ENCODE data around the gene SSC5D. TPM values are rescaled to one million over a fixed set of nuclear protein-coding genes. Genes with fewer than 3 reads are reported as not detected.

SSC5D gene
- total RNA-seq, 2 experiments from 2014 or later: 0.33 TPM; not detected in 1

GRCh38 chr19:55485439-55486011 lies 2.7 kb upstream of the SSC5D start:
- H3K9me3 Mint-ChIP-seq: no peaks in the 10 kb centered on the region
- no peaks in the 10 kb centered on the region for H3K27me3 Mint-ChIP-seq
- intact Hi-C loops (cut with micrococcal nuclease): no loop called here
- H3K4me1 Mint-ChIP-seq (ENCODE audit: low read depth): peaks cover 15% of the 10 kb centered on the region
- ChIA-PET CTCF (interaction anchor here (0.6 to 3.3 kb wide), 3 partner anchors 18 to 345 kb away, joined by 3 to 26 read pairs (median 9); no protein-coding TSS in a partner anchor), POLR2A (interaction anchor here (0.9 to 3.4 kb wide), 2 partner anchors 9 to 151 kb away, joined by 3 to 23 read pairs; partner anchors contain the start of gene ZNF628)
- no peak overlapping the region for H3K27ac Mint-ChIP-seq
- DNase-seq: no peak
- peak overlapping the region; percentile 71 for H3K4me3 Mint-ChIP-seq
- no peaks in the 10 kb centered on the region for H3K36me3 Mint-ChIP-seq

DNA sequence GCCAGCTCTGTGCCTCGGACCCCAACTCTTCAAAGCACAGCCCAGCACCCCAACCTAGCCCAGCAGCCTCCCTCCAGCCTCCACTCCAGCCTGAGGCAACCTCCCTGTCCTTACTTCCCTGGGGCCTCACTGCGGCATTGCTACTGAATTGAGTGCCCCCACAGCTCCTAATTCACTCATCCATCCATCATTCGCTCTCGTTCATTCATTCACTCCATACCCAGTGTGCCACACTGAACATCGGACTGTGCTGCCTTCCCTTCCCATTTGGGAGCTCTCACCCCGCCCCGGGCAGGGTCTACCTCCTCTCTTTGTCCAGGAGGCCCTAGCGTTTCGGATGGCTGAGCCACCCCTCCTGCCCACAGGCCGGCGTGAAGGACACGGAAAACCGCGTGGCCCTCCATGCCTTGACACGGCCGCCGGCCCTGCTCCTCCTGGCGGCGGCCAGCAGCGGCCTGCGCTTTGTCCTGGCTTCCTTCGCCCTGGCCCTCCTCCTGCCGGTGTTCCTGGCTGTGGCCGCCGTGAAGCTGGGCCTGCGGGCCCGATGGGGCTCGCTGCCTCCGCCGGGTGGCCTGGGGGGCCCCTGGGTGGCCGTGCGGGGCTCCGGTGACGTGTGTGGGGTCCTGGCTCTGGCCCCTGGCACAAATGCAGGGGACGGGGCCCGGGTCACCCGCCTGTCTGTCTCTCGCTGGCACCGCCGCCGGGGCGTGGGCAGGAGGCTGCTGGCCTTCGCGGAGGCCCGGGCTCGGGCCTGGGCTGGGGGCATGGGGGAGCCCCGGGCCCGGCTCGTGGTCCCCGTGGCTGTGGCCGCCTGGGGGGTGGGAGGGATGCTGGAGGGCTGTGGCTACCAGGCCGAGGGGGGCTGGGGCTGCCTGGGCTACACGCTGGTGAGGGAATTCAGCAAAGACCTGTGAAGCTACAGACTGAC lies 1.9 kb upstream of the SSC5D start:
- no peak overlapping the region for H3K27ac Mint-ChIP-seq
- CTCF ChIA-PET: interaction anchor here (1.1 to 3.5 kb wide), 4 partner anchors 9 to 19 kb away, joined by 4 to 26 read pairs (median 12); partner anchors contain the start of gene ZNF628
- no peak for DNase-seq
- H3K27me3 Mint-ChIP-seq: peaks cover 3% of the 10 kb centered on the region
- no peaks in the 10 kb centered on the region for H3K9me3 Mint-ChIP-seq
- H3K4me1 Mint-ChIP-seq (ENCODE audit: low read depth): peaks cover 15% of the 10 kb centered on the region
- peak overlapping the region; percentile 71 for H3K4me3 Mint-ChIP-seq
- intact Hi-C loops (cut with micrococcal nuclease): no loop called here
- POLR2A ChIA-PET: interaction anchor here (1.9 to 3.4 kb wide), 2 partner anchors 10 to 79 kb away, joined by 5 to 23 read pairs; partner anchors contain the start of genes UBE2S and ZNF628
- no peaks in the 10 kb centered on the region for H3K36me3 Mint-ChIP-seq

DNA sequence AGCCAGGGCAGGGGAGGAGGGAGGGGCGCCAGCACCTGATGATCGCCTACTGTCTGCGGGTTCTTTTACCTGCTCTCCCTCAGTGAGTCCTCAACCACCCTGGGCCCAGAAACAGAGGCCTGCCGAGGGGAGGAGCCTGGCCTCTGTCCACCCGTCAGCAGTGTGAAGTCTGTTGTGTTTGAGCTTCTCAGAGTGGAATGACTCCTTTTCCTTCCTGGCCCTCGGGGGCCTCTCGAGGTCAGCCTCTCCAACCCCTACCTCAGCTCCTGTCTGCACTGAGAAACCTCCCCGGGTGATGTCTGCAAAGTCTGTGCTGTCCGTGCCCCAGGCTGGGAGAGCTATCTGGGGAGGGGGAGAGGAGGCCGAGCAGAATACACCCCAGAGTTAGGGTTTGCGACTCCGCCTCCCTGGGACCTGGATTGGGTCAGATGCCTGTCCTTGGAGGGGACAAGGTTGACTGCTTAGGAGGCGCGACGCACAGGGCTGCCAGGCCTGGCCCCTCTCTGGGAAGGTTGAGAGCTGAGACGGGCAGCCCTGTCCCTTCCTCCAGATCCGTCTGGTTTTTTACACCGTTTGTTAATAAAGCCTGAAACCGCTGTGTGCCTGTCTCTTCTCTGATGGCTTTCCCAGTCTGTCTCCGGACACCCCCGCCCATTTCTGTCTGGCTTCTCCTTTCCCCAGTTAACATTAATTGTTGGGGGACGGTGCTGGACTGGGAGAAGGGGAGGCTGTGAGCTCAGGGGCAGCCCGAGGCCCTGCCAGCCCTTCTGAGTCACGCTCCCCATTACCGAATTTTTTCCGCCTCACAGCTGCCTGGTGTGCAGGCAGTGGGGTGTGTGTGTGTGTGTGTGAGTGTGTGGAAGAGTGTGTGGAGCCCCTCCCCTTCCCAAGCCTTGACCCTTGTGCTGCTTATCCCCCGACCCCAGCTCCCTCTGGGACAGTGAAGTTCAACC lies 989 bp upstream of the SSC5D start:
- Mint-ChIP-seq H3K36me3 (no peaks in the 10 kb centered on the region), H3K4me3 (no peak overlapping the region), H3K4me1 (ENCODE audit: low read depth) (peaks cover 15% of the 10 kb centered on the region), H3K27ac (peak overlapping the region; percentile 77), H3K27me3 (peaks cover 8% of the 10 kb centered on the region), H3K9me3 (no peaks in the 10 kb centered on the region)
- CTCF ChIA-PET: interaction anchor here (1.1 to 3.5 kb wide), 3 partner anchors 10 to 20 kb away, joined by 4 to 25 read pairs (median 12); partner anchors contain the start of gene ZNF628
- peak; percentile 77 for DNase-seq
- POLR2A ChIA-PET: interaction anchor here (0.8 to 3.4 kb wide), 5 partner anchors 11 to 228 kb away, joined by 3 to 23 read pairs (median 5); partner anchors contain the start of genes FIZ1, PPP6R1, UBE2S and ZNF628
- intact Hi-C loops (cut with micrococcal nuclease): no loop called here

- no peak for DNase-seq
- intact Hi-C loops (cut with micrococcal nuclease): no loop called here
- CTCF ChIA-PET: interaction anchor here (3.5 kb wide), 1 partner anchor 22 kb away, joined by 12 read pairs; no protein-coding TSS in a partner anchor
- no peak overlapping the region for H3K4me3 Mint-ChIP-seq
- no peaks in the 10 kb centered on the region for H3K36me3 Mint-ChIP-seq
- H3K4me1 Mint-ChIP-seq (ENCODE audit: low read depth): peaks cover 15% of the 10 kb centered on the region
- peaks cover 12% of the 10 kb centered on the region for H3K27me3 Mint-ChIP-seq
- POLR2A ChIA-PET: no interaction called here
- no peak overlapping the region for H3K27ac Mint-ChIP-seq
- H3K9me3 Mint-ChIP-seq: no peaks in the 10 kb centered on the region
These were observed 912 bp downstream of the SSC5D start for GRCh38 chr19:55488986-55489710.

- H3K27me3 Mint-ChIP-seq: peaks cover 12% of the 10 kb centered on the region
- H3K9me3 Mint-ChIP-seq: no peaks in the 10 kb centered on the region
- ChIA-PET POLR2A (no interaction called here), CTCF (interaction anchor here (3.5 to 5.8 kb wide), 2 partner anchors 14 to 23 kb away, joined by 12 to 38 read pairs; no protein-coding TSS in a partner anchor)
- H3K36me3 Mint-ChIP-seq: no peaks in the 10 kb centered on the region
- H3K4me3 Mint-ChIP-seq: no peak overlapping the region
- intact Hi-C loops (cut with micrococcal nuclease): no loop called here
- no peak for DNase-seq
- peaks cover 15% of the 10 kb centered on the region for H3K4me1 Mint-ChIP-seq (ENCODE audit: low read depth)
- no peak overlapping the region for H3K27ac Mint-ChIP-seq
These were observed 1.7 kb downstream of the SSC5D start for GRCh38 chr19:55489711-55490477.

GRCh38 chr19:55490478-55491432 lies 2.5 kb downstream of the SSC5D start:
- Mint-ChIP-seq H3K4me1 (ENCODE audit: low read depth) (peaks cover 15% of the 10 kb centered on the region), H3K27me3 (peaks cover 12% of the 10 kb centered on the region), H3K4me3 (no peak overlapping the region), H3K9me3 (no peaks in the 10 kb centered on the region), H3K36me3 (no peaks in the 10 kb centered on the region), H3K27ac (no peak overlapping the region)
- ChIA-PET POLR2A (no interaction called here), CTCF (interaction anchor here (5.8 kb wide), 1 partner anchor 13 kb away, joined by 38 read pairs; no protein-coding TSS in a partner anchor)
- DNase-seq: no peak
- intact Hi-C loops (cut with micrococcal nuclease): no loop called here

GRCh38 chr19:55491546-55492360 lies 3.5 kb downstream of the SSC5D start:
- Mint-ChIP-seq H3K9me3 (no peaks in the 10 kb centered on the region), H3K27ac (no peak overlapping the region), H3K4me1 (ENCODE audit: low read depth) (peaks cover 11% of the 10 kb centered on the region), H3K4me3 (no peak overlapping the region), H3K36me3 (no peaks in the 10 kb centered on the region), H3K27me3 (peaks cover 12% of the 10 kb centered on the region)
- intact Hi-C loops (cut with micrococcal nuclease): no loop called here
- ChIA-PET CTCF (interaction anchor here (5.8 kb wide), 1 partner anchor 12 kb away, joined by 38 read pairs; no protein-coding TSS in a partner anchor), POLR2A (no interaction called here)
- DNase-seq: no peak

GRCh38 chr19:55492362-55492944 lies 4.2 kb downstream of the SSC5D start:
- ChIA-PET CTCF (interaction anchor here (5.8 kb wide), 1 partner anchor 12 kb away, joined by 38 read pairs; no protein-coding TSS in a partner anchor), POLR2A (no interaction called here)

More at GRCh38 chr19:55492362-55492944, 4.2 kb downstream of the SSC5D start:
- Mint-ChIP-seq H3K4me1 (ENCODE audit: low read depth) (peaks cover 4% of the 10 kb centered on the region), H3K36me3 (no peaks in the 10 kb centered on the region), H3K27me3 (peaks cover 12% of the 10 kb centered on the region), H3K4me3 (no peak overlapping the region), H3K9me3 (no peaks in the 10 kb centered on the region), H3K27ac (no peak overlapping the region)
- intact Hi-C loops (cut with micrococcal nuclease): no loop called here
- no peak for DNase-seq
